ENCODE measurements around the gene ETV6.

The ETV6 gene

GRCh38 chr12:11812586-11813437 lies 163.3 kb downstream of the ETV6 start:
- DNase-seq = peak; percentile 33

- DNase-seq = no peak
These were observed 164.0 kb downstream of the ETV6 start for GRCh38 chr12:11813438-11813813.

GRCh38 chr12:11814374-11814773 lies 164.9 kb downstream of the ETV6 start:
- peak; percentile 21 for DNase-seq

GRCh38 chr12:11815397-11815796 lies 165.9 kb downstream of the ETV6 start:
- DNase-seq = no peak

- no peak for DNase-seq
These were observed 170.2 kb downstream of the ETV6 start for GRCh38 chr12:11819643-11820042.

- DNase-seq = no peak
These were observed 171.0 kb downstream of the ETV6 start for GRCh38 chr12:11820476-11820875.

- no peak for DNase-seq
These were observed 172.1 kb downstream of the ETV6 start for GRCh38 chr12:11821386-11822080.

- DNase-seq = peak; percentile 53
These were observed 172.8 kb downstream of the ETV6 start for GRCh38 chr12:11822081-11822834.

GRCh38 chr12:11823043-11823442 lies 173.6 kb downstream of the ETV6 start:
- no peak for DNase-seq

- DNase-seq = no peak
These were observed 174.1 kb downstream of the ETV6 start for GRCh38 chr12:11823593-11823992.

GRCh38 chr12:11824069-11824468 lies 174.6 kb downstream of the ETV6 start:
- DNase-seq = no peak

- DNase-seq = no peak
These were observed 175.3 kb downstream of the ETV6 start for GRCh38 chr12:11824736-11825135.

GRCh38 chr12:11825278-11825677 lies 175.8 kb downstream of the ETV6 start:
- no peak for DNase-seq

- DNase-seq = no peak
These were observed 177.1 kb downstream of the ETV6 start for GRCh38 chr12:11826574-11826973.

- DNase-seq = no peak
These were observed 177.9 kb downstream of the ETV6 start for GRCh38 chr12:11827091-11828061.

- no peak for DNase-seq
These were observed 180.3 kb downstream of the ETV6 start for GRCh38 chr12:11829764-11830194.

GRCh38 chr12:11830307-11830801 lies 180.9 kb downstream of the ETV6 start:
- DNase-seq = no peak

- DNase-seq = no peak
These were observed 182.6 kb downstream of the ETV6 start for GRCh38 chr12:11832093-11832492.

GRCh38 chr12:11833174-11833895 lies 183.9 kb downstream of the ETV6 start:
- no peak for DNase-seq

GRCh38 chr12:11834104-11834812 lies 184.8 kb downstream of the ETV6 start:
- no peak for DNase-seq

GRCh38 chr12:11834931-11835330 lies 185.5 kb downstream of the ETV6 start:
- DNase-seq = no peak

Measured in DMS153 (cell line).